HG02678 (cell line): ENCODE measurements around the gene PCDH9.

Source experiments
- ATAC-seq: cut with Tn5 transposase; IDR thresholded peaks from one replicate; pipeline ENCODE4 v1.9.1; 2021; ENCODE audit warnings: mild to moderate bottlenecking, moderate library complexity; ENCODE audit not compliant: unreplicated experiment

PCDH9 gene

GRCh38 chr13:66859078-66859477 is 371.1 kb downstream of the PCDH9 start:
- ATAC-seq, result no peak

- no peak for ATAC-seq
Observed at GRCh38 chr13:66858163-66858562, 372.0 kb downstream of the PCDH9 start.

GRCh38 chr13:66855131-66855530 is 375.0 kb downstream of the PCDH9 start:
- no peak for ATAC-seq

- no peak for ATAC-seq
Observed at GRCh38 chr13:66853564-66853963, 376.6 kb downstream of the PCDH9 start.

GRCh38 chr13:66849706-66850105 is 380.4 kb downstream of the PCDH9 start:
- no peak for ATAC-seq

- ATAC-seq, result no peak
Observed at GRCh38 chr13:66847541-66847940, 382.6 kb downstream of the PCDH9 start.

- no peak for ATAC-seq
Observed at GRCh38 chr13:66845393-66845792, 384.7 kb downstream of the PCDH9 start.

- no peak for ATAC-seq
Observed at GRCh38 chr13:66844933-66845332, 385.2 kb downstream of the PCDH9 start.

- no peak for ATAC-seq
Observed at GRCh38 chr13:66842766-66843165, 387.4 kb downstream of the PCDH9 start.

- ATAC-seq, result no peak
Observed at GRCh38 chr13:66840621-66841020, 389.5 kb downstream of the PCDH9 start.

- ATAC-seq, result no peak
Observed at GRCh38 chr13:66837246-66837645, 392.9 kb downstream of the PCDH9 start.

GRCh38 chr13:66835040-66835628 is 395.0 kb downstream of the PCDH9 start:
- no peak for ATAC-seq

GRCh38 chr13:66830940-66831716 is 399.0 kb downstream of the PCDH9 start:
- ATAC-seq, result peak; percentile 37

GRCh38 chr13:66829803-66830202 is 400.3 kb downstream of the PCDH9 start:
- ATAC-seq, result no peak

- ATAC-seq, result no peak
Observed at GRCh38 chr13:66826398-66826797, 403.7 kb downstream of the PCDH9 start.

- ATAC-seq, result no peak
Observed at GRCh38 chr13:66821551-66821950, 408.6 kb downstream of the PCDH9 start.

GRCh38 chr13:66811455-66811854 is 418.7 kb downstream of the PCDH9 start:
- no peak for ATAC-seq

GRCh38 chr13:66809485-66809884 is 420.7 kb downstream of the PCDH9 start:
- ATAC-seq, result no peak

GRCh38 chr13:66807251-66807650 is 422.9 kb downstream of the PCDH9 start:
- ATAC-seq, result no peak

GRCh38 chr13:66805657-66806056 is 424.5 kb downstream of the PCDH9 start:
- no peak for ATAC-seq

- ATAC-seq, result no peak
Observed at GRCh38 chr13:66803808-66804456, 426.2 kb downstream of the PCDH9 start.
